ENCODE measurements around the gene CCDC78.
A peak's percentile ranks its signal among the peaks of the same experiment; 100 is the strongest.

The CCDC78 gene

DNA sequence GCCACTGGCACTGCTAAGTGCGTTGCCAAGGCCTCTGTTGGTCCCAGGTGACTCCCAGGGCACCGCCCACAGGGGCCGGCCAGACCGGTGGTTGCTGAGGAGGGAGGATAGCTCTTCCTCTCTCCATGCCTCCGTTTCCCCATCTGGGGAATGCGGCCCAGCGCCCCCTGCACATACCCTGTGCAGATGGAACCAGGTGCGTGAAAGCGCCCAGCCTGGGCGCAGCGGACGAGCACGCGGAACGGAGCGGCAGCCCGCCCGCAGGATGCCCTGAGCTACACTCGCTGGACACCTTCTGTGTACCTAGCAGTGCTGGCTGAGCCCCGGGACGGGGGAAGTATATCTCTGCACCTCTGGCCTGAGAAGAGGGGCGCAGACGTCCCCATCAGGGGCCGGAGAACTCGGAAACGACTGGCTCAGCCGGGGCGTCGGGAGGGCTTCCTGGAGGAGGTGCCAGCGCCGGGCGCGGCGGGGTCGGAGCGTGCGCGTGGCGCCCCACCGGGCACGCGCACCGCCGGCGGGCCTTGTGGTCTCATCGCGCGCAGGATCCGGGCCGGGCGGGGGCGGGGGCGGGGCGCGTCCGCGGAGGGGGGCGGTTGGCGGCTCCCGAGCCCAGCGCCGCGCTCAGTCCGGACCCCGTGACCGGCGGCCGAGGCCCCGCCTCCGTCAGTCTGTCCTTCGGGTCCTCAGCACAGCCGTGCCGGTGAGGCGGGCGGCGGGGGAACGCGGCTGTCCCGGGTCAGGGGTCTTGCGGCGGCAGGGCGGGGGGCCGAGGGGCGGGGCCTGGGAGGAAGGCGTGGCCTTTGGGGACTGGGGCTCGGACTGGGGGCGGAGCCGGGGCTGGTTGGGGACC, at the start of gene CCDC78, which contains the start of gene HAGHL:
TSS of gene CCDC78 (minus strand) at position 6 of the 853 bp plus-strand sequence. CDS start 76 bp downstream, outside the sequence.
TSS of gene HAGHL (plus strand) at position 669 of the 853 bp plus-strand sequence. CDS start 404 bp downstream, outside the sequence.
- DNase-seq, result peak; percentile 89

DNA sequence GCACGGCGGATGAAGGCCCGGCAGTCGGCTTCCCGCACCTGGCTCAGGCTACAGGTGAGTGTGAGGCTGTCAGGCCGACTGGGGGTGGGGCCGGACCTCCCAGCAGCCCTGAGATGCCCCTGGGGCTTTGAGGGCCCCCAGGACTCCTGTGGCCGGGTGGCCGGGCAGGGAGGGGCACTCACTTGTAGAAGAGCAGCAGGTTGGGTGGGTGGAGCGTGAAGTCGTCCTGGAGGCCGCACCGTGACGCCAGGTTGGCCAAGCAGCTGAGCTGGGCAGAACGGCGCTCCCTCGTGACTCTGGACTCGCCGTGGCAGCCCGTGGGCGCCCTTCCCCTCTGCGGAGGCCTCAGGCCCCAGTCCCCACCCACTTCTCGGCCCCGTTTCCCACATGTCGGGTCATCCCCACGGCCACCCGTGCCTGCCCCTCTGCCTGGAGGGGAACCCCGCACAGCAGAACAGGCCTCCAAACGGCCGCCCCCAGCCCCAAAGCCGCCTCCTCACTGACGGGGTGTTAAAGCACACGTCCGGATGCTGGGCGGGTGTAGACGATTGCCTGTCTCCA, 49.1 kb upstream of the CCDC78 start:
- no peak for DNase-seq

DNA sequence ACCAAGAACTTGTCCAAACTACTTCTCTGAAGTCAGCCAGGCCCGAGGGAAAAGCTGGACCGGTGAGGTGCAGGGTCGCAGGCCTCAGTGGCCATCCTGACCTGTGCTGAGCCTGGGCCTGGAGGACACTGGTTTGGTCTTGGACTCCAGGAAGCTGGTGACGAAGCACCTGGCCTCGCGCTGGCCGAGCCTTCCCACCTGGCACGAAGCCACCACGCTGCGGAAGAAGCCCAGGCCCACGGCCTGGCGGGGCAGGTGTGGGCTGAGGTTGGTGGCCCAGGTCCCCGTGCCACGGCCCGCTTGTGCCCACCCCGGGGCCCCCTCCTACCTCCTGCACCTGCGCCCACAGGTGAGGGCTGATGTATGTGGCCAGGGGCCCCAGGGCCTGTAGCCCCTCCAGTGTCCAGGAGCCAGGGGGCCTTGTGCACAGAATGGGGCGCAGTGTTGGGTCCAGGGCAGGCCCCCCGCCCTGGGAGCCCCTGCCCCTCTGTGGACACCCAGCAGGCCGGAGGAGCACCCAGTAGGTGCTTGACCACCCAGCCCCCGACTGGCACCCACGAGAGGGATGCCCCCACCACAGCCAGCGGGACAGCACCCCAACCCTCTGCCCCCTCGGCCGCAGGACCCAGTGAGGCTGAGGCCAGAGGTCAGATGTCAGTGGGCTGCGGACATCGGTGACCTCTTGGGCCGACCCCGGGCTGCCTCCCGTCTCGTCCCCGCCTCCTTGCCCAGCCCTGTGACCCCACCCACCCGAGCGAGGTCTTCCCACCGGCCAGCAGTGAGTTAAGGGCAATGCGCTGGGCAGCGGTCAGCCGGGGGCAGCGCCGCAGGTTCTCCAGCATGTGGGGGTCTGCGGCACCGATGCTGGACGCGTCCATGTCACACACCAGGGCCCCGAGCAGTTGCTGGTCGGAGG, 48.1 kb upstream of the CCDC78 start:
- DNase-seq, result peak; percentile 76

DNA sequence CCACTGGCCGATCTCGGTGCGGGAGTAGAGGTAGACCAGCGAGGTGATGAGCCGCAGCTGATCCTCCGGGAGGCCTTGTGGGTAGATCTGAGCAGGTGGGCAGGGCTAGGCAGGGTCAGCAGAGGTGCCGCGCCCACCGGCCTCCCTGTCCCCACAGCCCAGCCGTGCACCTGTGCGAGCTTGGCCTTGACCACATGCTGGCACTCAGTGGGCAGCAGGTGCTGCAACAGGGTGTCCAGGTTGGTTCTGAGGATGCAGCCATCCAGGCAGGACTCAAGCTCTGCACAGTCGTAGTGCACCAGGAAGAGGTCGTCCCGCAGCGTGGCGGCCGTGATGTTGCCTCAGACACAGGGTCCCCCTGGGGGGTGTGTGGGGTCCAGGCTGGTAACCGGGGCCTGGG, 46.7 kb upstream of the CCDC78 start:
- DNase-seq, result no peak

DNA sequence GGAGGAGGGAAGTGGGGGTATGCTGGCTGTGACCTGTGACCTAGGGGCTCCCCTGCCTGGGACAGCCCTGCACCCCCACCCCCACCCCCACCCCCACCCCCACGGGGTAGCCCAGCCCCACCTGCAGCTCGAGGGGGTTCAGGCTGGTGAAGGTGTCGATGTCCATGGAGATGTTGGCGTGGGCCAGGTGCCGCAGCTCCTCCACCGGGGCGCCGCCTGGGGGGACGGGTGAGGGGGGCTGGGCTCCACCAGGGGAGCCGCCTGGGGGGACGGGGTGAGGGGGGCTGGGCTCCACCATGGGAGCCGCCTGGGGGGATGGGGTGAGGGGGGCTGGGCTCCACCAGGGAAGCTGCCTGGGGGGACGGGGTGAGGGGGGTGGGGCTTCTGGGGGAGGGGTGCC, 44.2 kb upstream of the CCDC78 start:
- DNase-seq, result no peak

DNA sequence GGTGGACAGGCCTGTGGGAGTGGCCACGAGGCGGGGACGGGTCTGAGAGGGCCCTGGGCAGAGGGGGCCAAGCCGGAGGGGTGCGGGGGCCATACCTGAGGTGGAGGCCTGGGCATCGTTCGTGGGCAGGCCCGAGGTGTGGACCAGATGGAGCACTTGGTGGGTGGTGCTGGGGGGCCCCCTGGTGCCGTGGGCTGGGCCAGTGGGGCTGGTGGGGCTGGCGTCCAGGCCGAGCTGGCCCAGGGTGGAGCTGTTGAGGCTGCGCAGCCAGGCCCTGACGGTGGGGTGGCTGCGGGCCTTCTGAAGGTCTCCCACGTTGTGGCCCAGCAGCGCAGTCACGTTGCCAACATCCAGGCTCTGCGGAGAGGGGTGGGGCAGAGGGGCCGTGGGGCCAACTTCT, 43.7 kb upstream of the CCDC78 start:
- no peak for DNase-seq

DNA sequence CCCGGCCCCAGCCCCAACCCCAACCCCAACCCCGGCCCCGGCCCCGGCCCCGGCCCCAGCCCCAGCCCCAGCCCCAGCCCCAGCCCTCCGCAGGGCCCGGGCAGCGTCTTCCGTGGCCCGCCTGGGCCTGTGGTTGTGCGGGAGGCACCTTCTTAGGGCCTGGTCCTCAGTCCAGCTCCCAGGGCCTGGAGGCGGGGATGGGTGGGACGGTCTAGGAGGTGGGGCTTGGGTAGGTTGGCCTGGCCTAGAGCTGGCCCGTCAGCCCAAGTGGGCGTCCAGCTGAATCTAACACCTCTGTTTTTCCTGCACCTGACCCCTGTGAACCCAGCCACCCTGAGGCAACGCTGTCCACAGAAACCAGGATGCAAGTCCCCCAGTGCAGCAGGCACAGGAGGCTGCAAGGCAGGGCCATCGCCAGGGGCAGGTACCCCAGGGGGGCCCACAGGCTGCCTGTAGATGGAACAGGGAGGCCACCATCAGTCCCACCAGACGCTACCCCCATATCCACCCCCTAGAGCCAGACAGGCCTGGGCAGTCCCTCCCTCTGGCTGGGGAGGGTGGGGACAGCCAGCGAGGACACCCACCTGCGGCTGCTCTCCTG, 43.0 kb upstream of the CCDC78 start:
- no peak for DNase-seq

DNA sequence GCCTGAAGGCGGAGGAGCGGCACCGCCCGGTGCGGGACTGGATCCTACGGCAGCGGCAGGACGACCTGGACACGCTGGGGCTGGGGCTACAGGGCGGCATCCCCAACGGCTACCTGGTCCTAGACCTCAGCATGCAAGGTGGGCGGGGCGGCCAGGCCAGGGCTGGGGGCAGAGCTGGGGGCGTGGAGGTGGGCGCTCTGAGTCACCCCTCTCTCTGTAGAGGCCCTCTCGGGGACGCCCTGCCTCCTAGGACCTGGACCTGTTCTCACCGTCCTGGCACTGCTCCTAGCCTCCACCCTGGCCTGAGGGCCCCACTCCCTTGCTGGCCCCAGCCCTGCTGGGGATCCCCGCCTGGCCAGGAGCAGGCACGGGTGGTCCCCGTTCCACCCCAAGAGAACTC, 42.2 kb upstream of the CCDC78 start:
- DNase-seq, result peak; percentile 18

DNA sequence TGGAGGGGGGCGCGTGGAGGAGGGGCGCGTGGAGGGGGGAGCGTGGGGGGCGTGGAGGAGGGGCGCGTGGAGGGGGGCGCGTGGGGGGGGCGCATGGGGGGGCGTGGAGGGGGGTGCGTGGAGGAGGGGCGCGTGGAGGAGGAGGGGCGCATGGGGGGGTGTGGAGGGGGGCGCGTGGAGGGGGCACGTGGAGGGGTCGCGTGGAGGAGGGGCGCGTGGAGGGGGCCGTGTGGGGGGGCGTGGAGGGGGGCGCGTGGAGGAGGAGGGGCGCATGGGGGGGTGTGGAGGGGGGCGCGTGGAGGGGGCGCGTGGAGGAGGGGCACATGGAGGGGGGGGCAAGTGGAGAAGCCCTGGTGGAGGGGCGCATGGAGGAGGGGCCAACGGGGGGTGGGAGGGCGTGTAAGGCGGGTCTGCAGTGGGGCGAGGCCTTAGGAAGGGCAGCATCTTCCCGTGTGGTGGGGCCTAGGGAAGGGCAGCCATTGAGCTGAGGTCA, 41.5 kb upstream of the CCDC78 start:
- DNase-seq, result no peak

DNA sequence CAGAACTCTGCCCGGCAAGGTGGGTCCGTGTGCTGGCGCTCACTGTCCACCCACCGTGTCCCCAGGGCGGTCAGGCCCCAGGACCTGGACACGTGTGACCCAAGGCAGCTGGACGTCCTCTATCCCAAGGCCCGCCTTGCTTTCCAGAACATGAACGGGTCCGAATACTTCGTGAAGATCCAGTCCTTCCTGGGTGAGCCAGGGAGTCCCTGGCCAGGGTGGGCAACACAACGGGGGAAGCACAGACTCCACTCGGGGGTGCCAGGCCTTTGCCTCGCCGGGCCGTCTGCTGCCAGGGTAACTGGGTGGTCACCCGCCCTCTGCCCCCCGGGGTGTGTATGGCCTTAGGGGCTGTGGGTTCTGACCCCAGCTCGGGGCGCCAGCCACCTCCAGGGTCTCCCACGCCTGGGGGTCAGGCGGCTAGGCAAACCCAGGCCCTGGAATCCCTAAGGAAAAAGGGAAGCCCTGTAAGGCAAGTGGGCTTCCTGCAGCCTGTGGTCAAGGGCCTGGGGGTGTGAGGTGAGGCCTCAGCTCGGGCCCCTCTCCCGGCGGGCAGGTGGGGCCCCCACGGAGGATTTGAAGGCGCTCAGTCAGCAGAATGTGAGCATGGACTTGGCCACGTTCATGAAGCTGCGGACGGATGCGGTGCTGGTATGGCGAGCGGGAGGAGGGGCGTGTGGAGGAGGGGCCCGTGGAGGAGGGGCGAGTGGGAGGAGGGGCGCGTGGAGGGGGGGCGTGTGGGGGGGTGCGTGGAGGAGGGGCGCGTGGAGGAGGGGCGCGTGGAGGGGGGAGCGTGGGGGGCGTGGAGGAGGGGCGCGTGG, 40.8 kb upstream of the CCDC78 start:
- DNase-seq, result no peak

DNA sequence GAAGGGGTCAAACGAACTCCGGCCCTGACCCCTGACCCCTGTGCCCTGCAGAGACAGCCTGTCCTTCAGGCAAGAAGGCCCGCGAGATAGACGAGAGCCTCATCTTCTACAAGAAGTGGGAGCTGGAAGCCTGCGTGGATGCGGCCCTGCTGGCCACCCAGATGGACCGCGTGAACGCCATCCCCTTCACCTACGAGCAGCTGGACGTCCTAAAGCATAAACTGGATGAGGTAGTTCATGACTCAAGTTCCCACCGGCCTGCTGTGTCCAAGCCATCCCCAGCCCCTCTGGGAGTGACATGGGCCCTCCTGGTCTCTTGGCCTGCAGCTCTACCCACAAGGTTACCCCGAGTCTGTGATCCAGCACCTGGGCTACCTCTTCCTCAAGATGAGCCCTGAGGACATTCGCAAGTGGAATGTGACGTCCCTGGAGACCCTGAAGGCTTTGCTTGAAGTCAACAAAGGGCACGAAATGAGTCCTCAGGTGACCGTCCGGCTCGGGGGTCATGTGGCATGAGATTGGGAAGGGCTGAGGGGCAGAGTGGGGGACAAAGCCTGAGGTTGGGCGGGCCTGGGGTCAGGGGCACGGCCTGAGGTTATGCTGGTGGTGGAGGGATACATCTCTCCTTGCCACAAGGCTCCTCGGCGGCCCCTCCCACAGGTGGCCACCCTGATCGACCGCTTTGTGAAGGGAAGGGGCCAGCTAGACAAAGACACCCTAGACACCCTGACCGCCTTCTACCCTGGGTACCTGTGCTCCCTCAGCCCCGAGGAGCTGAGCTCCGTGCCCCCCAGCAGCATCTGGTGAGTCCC, 40.0 kb upstream of the CCDC78 start:
- peak; percentile 31 for DNase-seq

DNA sequence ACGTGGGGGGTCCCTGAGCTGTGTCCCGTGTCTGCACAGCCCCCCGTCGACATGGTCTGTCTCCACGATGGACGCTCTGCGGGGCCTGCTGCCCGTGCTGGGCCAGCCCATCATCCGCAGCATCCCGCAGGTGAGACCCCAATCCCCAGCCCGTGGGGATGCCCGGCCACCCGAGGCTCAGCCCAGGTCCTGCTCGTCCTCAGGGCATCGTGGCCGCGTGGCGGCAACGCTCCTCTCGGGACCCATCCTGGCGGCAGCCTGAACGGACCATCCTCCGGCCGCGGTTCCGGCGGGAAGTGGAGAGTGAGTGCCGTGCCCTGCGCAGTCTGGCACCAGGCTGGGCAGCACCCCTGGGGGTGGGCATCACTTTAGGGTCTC, 39.2 kb upstream of the CCDC78 start:
- no peak for DNase-seq

DNA sequence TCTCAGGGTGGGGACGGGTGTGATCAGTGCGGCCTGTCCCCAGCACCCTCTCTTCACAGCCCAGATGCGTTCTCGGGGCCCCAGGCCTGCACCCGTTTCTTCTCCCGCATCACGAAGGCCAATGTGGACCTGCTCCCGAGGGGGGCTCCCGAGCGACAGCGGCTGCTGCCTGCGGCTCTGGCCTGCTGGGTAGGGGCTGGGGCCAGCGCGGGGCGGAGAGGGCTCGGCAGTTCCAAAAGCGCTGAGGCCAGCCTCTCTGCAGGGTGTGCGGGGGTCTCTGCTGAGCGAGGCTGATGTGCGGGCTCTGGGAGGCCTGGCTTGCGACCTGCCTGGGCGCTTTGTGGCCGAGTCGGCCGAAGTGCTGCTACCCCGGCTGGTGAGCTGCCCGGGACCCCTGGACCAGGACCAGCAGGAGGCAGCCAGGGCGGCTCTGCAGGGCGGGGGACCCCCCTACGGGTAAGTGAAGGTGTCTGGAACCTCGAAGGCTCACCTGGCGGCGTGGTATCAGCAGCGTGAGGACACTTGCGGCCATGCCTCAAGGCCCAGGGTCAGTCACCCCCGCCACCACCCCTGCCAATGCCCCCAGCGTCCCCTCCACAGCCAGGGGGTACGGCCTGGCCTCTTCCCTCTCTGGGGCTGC, 38.7 kb upstream of the CCDC78 start:
- DNase-seq, result no peak

DNA sequence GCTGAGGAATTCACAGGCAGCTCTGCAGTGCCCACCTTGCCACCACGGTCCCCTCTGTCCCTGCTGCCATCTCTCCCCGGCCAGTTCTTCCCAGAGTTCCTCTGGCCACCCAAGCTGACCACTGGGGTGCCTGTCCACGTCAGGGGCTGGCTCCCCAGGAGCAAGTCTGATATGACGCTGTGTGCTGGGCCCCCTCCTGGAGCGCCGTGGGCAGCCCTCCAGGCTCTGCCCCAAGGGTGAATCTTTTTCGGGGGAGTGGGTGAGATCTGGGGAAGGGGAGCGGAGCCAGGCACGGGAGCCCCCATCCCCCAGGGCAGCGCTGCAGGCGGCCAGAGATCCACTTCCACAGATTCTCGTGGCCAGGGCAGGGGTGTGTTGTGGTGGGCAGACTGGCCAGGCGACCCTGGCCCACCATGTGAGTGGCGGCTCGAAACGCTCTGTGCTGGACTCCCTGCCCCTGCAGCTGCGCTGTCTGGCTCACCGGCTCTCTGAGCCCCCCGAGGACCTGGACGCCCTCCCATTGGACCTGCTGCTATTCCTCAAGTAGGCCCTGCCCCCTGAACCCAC, 38.0 kb upstream of the CCDC78 start:
- no peak for DNase-seq

DNA sequence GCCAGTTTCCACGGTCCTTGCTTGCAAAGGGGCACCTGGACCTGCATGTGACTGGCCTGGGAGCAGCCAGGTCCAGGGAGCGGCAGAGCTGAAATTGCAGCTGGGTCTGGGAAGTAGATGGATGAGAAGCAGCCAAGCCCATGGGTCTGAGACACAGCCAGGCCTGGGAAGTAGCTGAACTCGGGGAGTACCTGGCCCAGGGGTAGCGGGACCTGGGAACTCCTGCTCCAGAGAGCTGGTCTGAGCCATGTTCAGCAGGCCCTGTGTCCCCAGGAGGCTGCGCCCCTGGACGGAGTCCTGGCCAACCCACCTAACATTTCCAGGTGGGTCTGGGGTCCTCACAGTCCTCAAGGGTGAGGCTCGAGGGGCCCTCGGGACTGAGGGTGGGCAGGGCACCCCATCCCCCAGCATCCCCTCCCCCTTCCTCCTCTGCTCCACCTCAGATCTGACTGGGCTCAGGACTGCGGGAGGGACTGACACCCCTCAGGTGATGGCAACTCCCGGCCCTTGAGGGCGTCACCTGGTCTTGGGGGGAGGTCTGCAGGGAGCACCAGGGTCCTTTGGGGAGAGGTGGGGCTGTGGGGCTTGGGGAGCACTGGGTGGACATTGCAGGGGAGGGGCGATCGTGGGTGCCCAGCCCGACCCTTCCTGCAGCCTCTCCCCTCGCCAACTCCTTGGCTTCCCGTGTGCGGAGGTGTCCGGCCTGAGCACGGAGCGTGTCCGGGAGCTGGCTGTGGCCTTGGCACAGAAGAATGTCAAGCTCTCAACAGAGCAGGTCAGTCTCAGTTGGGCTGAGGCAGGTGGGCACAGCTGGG, 37.3 kb upstream of the CCDC78 start:
- DNase-seq, result peak; percentile 28

DNA sequence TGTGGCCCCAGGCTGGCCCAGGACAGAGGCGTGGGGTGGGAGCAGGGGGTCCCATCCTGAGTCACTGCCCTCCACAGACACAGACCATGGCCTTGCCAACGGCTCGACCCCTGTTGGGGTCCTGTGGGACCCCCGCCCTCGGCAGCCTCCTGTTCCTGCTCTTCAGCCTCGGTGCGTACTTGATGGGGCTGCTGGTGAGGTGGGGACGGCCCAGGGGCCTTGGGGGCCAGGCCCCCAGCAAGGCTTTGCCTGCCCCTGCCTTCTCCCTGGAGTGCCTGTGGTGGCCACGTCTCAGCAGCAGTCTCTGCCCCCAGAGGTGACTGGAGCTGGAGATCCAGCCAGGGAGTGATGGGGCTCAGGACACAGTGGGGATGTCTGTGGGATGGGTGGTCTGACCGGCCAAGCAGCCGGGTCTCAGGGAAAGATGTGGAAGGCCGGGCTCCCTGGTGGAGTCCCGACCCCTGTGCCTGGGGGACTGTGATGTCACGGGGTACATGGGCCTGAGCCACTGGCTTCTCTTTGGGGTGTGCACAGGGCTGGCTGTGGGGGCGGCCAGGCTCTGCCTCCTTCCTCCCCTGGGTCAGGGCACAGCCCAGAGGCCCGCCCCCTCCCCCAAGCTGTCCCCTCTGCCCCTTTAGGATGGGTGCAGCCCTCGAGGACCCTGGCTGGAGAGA, 36.5 kb upstream of the CCDC78 start:
- DNase-seq, result no peak

DNA sequence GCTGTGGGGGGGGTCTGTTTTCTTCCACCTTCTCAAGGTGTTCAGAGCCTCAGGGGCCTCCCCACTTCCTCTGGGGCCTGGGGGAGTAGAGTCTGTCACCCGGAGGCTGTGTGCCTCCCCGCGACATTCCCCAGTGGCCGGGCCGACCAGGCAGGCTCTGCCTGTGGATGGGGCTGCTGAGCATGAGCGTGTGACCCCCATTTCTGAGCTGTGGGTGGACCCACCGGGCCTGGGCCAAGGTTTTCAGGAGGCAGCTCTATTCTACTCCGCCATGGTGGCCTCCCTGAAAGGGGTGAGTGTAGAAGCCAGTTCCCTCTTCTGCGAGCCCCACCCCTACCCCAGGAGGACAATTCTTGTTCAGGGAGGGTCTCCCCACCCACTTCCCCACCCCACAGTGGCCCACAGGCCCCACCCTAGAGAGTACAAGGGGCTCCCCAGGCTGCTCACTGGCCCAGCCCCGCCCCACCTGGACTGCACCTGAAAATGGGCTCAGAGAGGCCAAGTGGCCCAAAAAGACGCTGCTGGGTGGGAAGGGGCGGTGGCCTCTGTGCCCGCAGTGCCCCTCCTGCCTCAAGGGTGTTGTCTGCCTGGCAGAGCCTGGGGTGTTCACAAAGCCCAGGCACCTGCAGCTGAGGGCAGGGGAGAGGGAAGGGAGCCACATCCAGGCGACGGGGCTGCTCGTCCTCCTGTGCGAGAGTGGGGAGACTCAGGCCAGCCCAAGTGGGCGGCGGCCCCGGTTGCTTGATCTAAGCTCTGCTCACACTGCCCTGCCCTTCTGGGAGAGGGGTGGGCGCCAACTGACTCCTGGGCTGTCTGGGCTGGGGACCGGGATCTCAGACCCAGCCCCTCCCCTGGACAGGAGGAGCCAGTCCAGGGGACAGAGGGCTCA, 35.6 kb upstream of the CCDC78 start:
- no peak for DNase-seq
